Astrocyte (in vitro differentiated cells and primary cell): Measurements from ENCODE around the gene PNPLA7. TPM values are rescaled to one million over a fixed set of nuclear protein-coding genes. Genes with fewer than 3 reads are reported as not detected.
A peak's percentile ranks its signal among the peaks of the same experiment; 100 is the strongest.

Source experiments
- DNase-seq: peaks from one replicate; pipeline ENCODE4 v3.0.0-alpha.2; 2010; ENCODE audit warnings: low read depth
- FAIRE-seq: peaks from 2 replicates; lab custom pipeline; 2011; peaks lifted over from hg19 to GRCh38; lab: Jason Lieb, UNC
- H2AFZ ChIP-seq: 2 replicates; pipeline ENCODE4 v1.6.0; 2012; ENCODE audit warnings: low read depth, low read length, inconsistent platforms
- H3K27ac ChIP-seq: 2 replicates; pipeline ENCODE4 v1.5.1; 2011; ENCODE audit warnings: low read depth, low read length, inconsistent platforms
- H3K27me3 ChIP-seq: 2 replicates; pipeline ENCODE4 v1.6.0; 2011; ENCODE audit warnings: low read length, inconsistent platforms; ENCODE audit not compliant: insufficient read depth
- H3K36me3 ChIP-seq: 2 replicates; pipeline ENCODE4 v1.5.1; 2011; ENCODE audit warnings: low read length, inconsistent platforms; ENCODE audit not compliant: insufficient read depth
- H3K4me1 ChIP-seq: 2 replicates; pipeline ENCODE4 v1.5.1; 2011; ENCODE audit warnings: low read length, inconsistent platforms; ENCODE audit not compliant: insufficient read depth
- H3K4me2 ChIP-seq: 2 replicates; pipeline ENCODE4 v1.6.0; 2012; ENCODE audit warnings: low read length, inconsistent platforms
- H3K4me3 ChIP-seq: 2 replicates; pipeline ENCODE4 v1.5.1; 2011; ENCODE audit warnings: low read depth, mild to moderate bottlenecking, low read length, inconsistent platforms; ENCODE audit not compliant: insufficient read depth
- H3K79me2 ChIP-seq: 2 replicates; pipeline ENCODE4 v1.6.0; 2012; ENCODE audit warnings: mild to moderate bottlenecking, low read length, inconsistent platforms; ENCODE audit not compliant: insufficient read depth
- H3K9ac ChIP-seq: 2 replicates; pipeline ENCODE4 v1.6.0; 2012; ENCODE audit warnings: mild to moderate bottlenecking, low read length, inconsistent platforms
- H3K9me3 ChIP-seq: 2 replicates; pipeline ENCODE4 v1.5.1; 2012; ENCODE audit warnings: low read depth, mild to moderate bottlenecking, low read length, inconsistent platforms; ENCODE audit not compliant: insufficient read depth
- H4K20me1 ChIP-seq: 2 replicates; pipeline ENCODE4 v1.6.0; 2012; ENCODE audit warnings: low read length, inconsistent platforms; ENCODE audit not compliant: insufficient read depth
- H3K27ac Mint-ChIP-seq: one replicate; pipeline ENCODE4 v1.8.0; 2021; ENCODE audit warnings: mild to moderate bottlenecking, mixed read lengths; ENCODE audit not compliant: unreplicated experiment
- H3K27me3 Mint-ChIP-seq: one replicate; pipeline ENCODE4 v1.8.0; 2021; ENCODE audit warnings: low read depth, mixed read lengths; ENCODE audit not compliant: unreplicated experiment
- H3K36me3 Mint-ChIP-seq: one replicate; pipeline ENCODE4 v1.8.0; 2021; ENCODE audit warnings: low read depth, mixed read lengths; ENCODE audit not compliant: unreplicated experiment
- H3K4me1 Mint-ChIP-seq: one replicate; pipeline ENCODE4 v1.8.0; 2021; ENCODE audit warnings: low read depth, mixed read lengths; ENCODE audit not compliant: unreplicated experiment
- H3K4me3 Mint-ChIP-seq: one replicate; pipeline ENCODE4 v1.8.0; 2021; ENCODE audit warnings: mild to moderate bottlenecking, moderate library complexity, mixed read lengths; ENCODE audit not compliant: unreplicated experiment
- H3K9me3 Mint-ChIP-seq: one replicate; pipeline ENCODE4 v1.8.0; 2021; ENCODE audit warnings: mild to moderate bottlenecking, mixed read lengths; ENCODE audit not compliant: unreplicated experiment
- EZH2 ChIP-seq: IDR thresholded peaks from 2 replicates; pipeline ENCODE4 v1.6.1; 2012; ENCODE audit warnings: mild to moderate bottlenecking, low read length, inconsistent platforms; ENCODE audit not compliant: insufficient read depth
- total RNA-seq: library from RNA; stranded (reverse); gene quantifications from 2 replicates; pipeline ENCODE4 v1.2.1, GENCODE V29; 2021
- TF ChIP-seq, protein P1 (sequence below): IDR thresholded peaks from 2 replicates; pipeline ENCODE4 v1.5.1; 2011; ENCODE audit warnings: low read depth, mild to moderate bottlenecking, inconsistent platforms, low read length, moderate library complexity; ENCODE audit not compliant: insufficient read depth

Gene PNPLA7
- total RNA-seq, 1 donor from 2014 or later = 2.6 TPM

DNA sequence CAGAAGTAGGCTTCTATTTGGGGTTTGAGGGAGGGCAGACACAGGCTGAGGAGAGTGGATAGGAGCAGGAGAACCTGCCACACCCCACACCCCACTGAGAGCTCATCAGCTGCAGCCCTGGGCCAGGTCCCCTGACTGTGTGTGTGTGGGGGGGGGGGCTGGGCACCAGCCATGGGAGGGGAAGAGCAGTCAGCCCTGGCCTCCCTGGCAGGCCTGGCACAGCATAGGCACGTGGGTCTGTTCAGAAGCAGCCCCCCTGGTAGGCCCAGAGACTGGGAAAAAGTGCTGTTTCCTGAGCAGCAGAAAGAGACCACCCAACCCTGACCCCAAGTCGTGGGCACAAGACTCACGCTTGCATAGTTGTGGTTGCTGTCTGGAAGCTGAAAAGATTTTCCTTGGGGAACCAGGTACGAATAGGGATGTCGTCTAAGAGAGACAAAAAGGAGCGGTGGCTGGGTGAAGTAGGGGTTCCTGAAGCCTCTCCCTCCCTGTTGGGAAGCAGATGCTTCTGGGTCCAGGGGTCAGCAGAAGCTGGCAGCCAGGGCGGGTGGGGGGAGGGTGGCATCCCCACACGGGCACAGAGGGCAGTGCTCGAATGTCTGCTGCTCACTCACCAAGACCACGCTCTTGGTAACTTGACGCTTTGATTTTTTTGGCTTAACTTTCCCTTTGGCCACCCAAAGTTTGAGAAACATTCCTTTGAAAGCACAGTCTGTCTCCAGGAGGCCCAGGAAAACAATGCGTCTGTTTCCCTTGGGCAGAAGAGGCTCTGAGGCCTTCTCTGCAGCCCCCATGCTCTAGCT, 93.9 kb downstream of the PNPLA7 start:
- H4K20me1 ChIP-seq = peaks cover 51% of the 10 kb centered on the region
- no peak overlapping the region for H3K4me3 ChIP-seq
- peak overlapping the region; percentile 96 for H3K4me2 ChIP-seq
- Mint-ChIP-seq H3K4me3 (peak overlapping the region; percentile 66), H3K27me3 (no peaks in the 10 kb centered on the region), H3K36me3 (peaks cover 3% of the 10 kb centered on the region), H3K9me3 (no peaks in the 10 kb centered on the region), H3K4me1 (peaks cover 10% of the 10 kb centered on the region), H3K27ac (no peak overlapping the region)
- no peaks in the 10 kb centered on the region for H3K9me3 ChIP-seq
- no peak overlapping the region for H2AFZ ChIP-seq
- peaks cover 3% of the 10 kb centered on the region for H3K36me3 ChIP-seq
- FAIRE-seq (no peak), DNase-seq (peak; percentile 67)
- peaks cover 48% of the 10 kb centered on the region for H3K4me1 ChIP-seq
- TF ChIP-seq, protein P1, sequence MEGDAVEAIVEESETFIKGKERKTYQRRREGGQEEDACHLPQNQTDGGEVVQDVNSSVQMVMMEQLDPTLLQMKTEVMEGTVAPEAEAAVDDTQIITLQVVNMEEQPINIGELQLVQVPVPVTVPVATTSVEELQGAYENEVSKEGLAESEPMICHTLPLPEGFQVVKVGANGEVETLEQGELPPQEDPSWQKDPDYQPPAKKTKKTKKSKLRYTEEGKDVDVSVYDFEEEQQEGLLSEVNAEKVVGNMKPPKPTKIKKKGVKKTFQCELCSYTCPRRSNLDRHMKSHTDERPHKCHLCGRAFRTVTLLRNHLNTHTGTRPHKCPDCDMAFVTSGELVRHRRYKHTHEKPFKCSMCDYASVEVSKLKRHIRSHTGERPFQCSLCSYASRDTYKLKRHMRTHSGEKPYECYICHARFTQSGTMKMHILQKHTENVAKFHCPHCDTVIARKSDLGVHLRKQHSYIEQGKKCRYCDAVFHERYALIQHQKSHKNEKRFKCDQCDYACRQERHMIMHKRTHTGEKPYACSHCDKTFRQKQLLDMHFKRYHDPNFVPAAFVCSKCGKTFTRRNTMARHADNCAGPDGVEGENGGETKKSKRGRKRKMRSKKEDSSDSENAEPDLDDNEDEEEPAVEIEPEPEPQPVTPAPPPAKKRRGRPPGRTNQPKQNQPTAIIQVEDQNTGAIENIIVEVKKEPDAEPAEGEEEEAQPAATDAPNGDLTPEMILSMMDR = no peak
- no peak for TF ChIP-seq EZH2
- H3K9ac ChIP-seq = peak overlapping the region; percentile 34
- H3K79me2 ChIP-seq = no peaks in the 10 kb centered on the region
- H3K27ac ChIP-seq = peak overlapping the region; percentile 39
- H3K27me3 ChIP-seq = no peaks in the 10 kb centered on the region

GRCh38 chr9:137455359-137455991, 94.7 kb downstream of the PNPLA7 start:
- Histone ChIP-seq H3K79me2 (no peaks in the 10 kb centered on the region), H4K20me1 (peaks cover 51% of the 10 kb centered on the region), H3K27me3 (no peaks in the 10 kb centered on the region), H3K9ac (no peak overlapping the region), H3K36me3 (peaks cover 3% of the 10 kb centered on the region), H3K4me2 (peak overlapping the region; percentile 96), H3K27ac (no peak overlapping the region), H3K4me1 (peaks cover 48% of the 10 kb centered on the region), H2AFZ (no peak overlapping the region), H3K9me3 (no peaks in the 10 kb centered on the region), H3K4me3 (no peak overlapping the region)
- Mint-ChIP-seq H3K9me3 (no peaks in the 10 kb centered on the region), H3K27ac (no peak overlapping the region), H3K36me3 (peaks cover 3% of the 10 kb centered on the region), H3K4me1 (peaks cover 10% of the 10 kb centered on the region), H3K4me3 (no peak overlapping the region), H3K27me3 (no peaks in the 10 kb centered on the region)
- no peak for DNase-seq
- TF ChIP-seq, protein P1 = no peak
- TF ChIP-seq EZH2 = no peak
- no peak for FAIRE-seq
